Measurements from ENCODE around the gene TNC.

Gene TNC

DNA sequence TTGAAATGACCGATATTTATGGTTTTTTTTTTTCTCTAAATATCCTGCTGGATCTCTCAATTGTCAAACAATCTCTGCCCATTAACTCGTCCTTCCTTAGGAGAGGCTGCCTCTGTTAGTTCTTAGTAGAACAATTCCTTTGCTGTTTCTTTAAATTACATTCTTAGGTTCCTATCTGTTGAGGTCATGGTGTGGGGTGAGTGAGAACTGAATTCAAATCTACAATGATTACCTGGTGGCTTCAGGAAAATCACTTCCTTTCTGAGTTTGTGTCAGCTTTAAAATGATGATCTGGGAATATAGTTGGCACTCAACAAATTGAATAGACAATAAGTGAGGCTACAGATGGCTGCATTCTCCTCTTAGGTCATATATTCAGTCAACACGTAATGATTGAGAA is 105.5 kb downstream of the TNC start:
- TF ChIP-seq CTCF (conservative IDR thresholded peaks at IDR 0.05; ENCODE audit: low read depth, low read length): no peak
- no peak for DNase-seq (ENCODE audit: low read depth)
- H3K4me3 ChIP-seq (ENCODE audit: low read depth, low read length): no peak overlapping the region

DNA sequence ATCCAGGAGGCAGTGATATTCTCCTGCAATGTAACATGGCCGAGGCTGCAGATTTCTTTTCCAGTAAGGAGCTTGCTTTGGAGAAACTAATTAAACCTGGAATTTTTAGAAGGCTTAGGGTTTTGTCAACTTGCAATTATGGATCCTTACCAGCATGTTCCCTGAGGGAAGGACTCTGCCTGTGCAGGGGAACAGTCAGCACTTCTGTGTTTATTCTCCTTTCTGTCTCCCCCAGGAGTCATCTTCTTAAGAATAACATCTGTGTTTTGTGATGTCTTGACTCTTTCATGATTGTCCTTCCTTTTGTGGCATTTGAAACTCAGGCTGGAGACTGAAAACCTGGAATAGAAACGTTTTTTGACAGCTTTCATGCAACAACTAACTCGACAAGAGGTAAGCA is 107.1 kb downstream of the TNC start:
- no peak overlapping the region for H3K4me3 ChIP-seq (ENCODE audit: low read depth, low read length)
- no peak for TF ChIP-seq CTCF (conservative IDR thresholded peaks at IDR 0.05; ENCODE audit: low read depth, low read length)
- DNase-seq (ENCODE audit: low read depth): no peak

GRCh38 chr9:115008536-115009270 is 109.3 kb downstream of the TNC start:
- peak; percentile 93 for DNase-seq (ENCODE audit: low read depth)
- no peak overlapping the region for H3K4me3 ChIP-seq (ENCODE audit: low read depth, low read length)
- no peak for TF ChIP-seq CTCF (conservative IDR thresholded peaks at IDR 0.05; ENCODE audit: low read depth, low read length)

DNA sequence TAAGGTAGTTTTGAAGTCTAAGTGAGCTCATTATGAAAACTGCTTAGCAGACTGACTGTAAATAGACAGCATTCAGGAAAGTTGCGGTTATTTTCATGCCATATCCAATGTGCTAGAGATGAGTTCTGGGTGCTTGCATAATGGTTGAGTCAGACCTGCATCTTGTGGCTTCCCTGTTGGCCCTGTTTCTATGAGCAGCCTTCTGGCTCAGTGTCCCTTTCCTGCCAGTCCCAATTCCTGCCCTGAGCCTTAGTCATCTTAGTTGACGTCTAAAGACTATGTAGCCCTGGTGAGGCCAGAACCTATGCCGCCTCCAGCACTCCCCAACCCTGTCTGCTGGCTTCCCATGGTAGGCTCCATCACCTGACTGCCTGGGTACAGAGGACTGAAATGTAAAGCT is 111.3 kb downstream of the TNC start:
- DNase-seq (ENCODE audit: low read depth): peak; percentile 76
- H3K4me3 ChIP-seq (ENCODE audit: low read depth, low read length): no peak overlapping the region
- no peak for TF ChIP-seq CTCF (conservative IDR thresholded peaks at IDR 0.05; ENCODE audit: low read depth, low read length)

GRCh38 chr9:115005322-115005721 is 112.6 kb downstream of the TNC start:
- no peak for TF ChIP-seq CTCF (conservative IDR thresholded peaks at IDR 0.05; ENCODE audit: low read depth, low read length)
- DNase-seq (ENCODE audit: low read depth): no peak

GRCh38 chr9:115004545-115004944 is 113.4 kb downstream of the TNC start:
- TF ChIP-seq CTCF (conservative IDR thresholded peaks at IDR 0.05; ENCODE audit: low read depth, low read length): no peak
- H3K4me3 ChIP-seq (ENCODE audit: low read depth, low read length): no peak overlapping the region
- no peak for DNase-seq (ENCODE audit: low read depth)

More at GRCh38 chr9:115005322-115005721, 112.6 kb downstream of the TNC start:
- no peak overlapping the region for H3K4me3 ChIP-seq (ENCODE audit: low read depth, low read length)

All from choroid plexus epithelial cell (primary cell).